HCT116 (cell line): ENCODE results near the gene KIAA1549. TPM values are rescaled to one million over a fixed set of nuclear protein-coding genes. Genes with fewer than 3 reads are reported as not detected.

ENCODE experiments used
- ATAC-seq: fragments of 200-7000 bp; cut with Tn5 transposase; 2 replicates; pipeline ENCODE4 v1.9.1; 2020; ENCODE audit warnings: mild to moderate bottlenecking, moderate library complexity
- BruUV-seq: library from RNA; stranded (reverse); fragments of 400-500 nt; replicated peaks from 2 replicates; lab custom pipeline; 2021; lab: Mats Ljungman, UMichigan
- CTCF ChIA-PET: fragments of 300-600 bp; sonication (Branson Sonifier 250); formaldehyde crosslinking; loops from one replicate; lab custom pipeline; 2021; ENCODE audit warnings: antibody characterized with exemption; lab: Charles Lee
- POLR2A ChIA-PET: fragments of 300-600, 350-600 bp; sonication (Branson Sonifier 250); formaldehyde crosslinking; loops from one replicate; lab custom pipeline; 2021; ENCODE audit warnings: antibody characterized with exemption; lab: Charles Lee
- RAD21 ChIA-PET, 2 experiments: fragments of 300-600 bp; sonication (Branson Sonifier 250); formaldehyde crosslinking; loops; one replicate each; lab custom pipeline; 2023; ENCODE audit warnings: low total read pairs in 2 of 2; ENCODE audit not compliant: uncharacterized antibody in 2 of 2, unreplicated experiment in 2 of 2, low non-redundant PET in 1 of 2; lab: Charles Lee
- DNase-seq: peaks from one replicate; pipeline ENCODE4 v3.0.0-alpha.2; 2010; ENCODE audit warnings: low read depth, low spot score
- H2AFZ ChIP-seq: fragments of 200-600 bp; shearing (Covaris generic), sonication (generic); 2 replicates; pipeline ENCODE4 v1.6.1; 2017; ENCODE audit warnings: low read depth, mixed run types, mixed read lengths, antibody characterized with exemption, low read length; ENCODE audit not compliant: poor library complexity, severe bottlenecking
- H3K27ac ChIP-seq: 2 replicates; pipeline ENCODE4 v1.5.1; 2012; ENCODE audit warnings: low read depth, low read length
- H3K27me3 ChIP-seq: fragments of 200-600 bp; sonication (generic); 2 replicates; pipeline ENCODE4 v1.6.1; 2016; ENCODE audit warnings: mixed run types, low read length, mixed read lengths; ENCODE audit not compliant: insufficient read depth
- H3K36me3 ChIP-seq, 2 experiments: fragments of 200-500 bp in 1 of 2; fragments of 200-600 bp in 1 of 2; sonication (Bioruptor generic) in 1 of 2; sonication (generic) in 1 of 2; 2 replicates each; pipeline versions ENCODE4 v1.5.1 to v1.6.1; 2014 to 2016; ENCODE audit warnings: low read length in 2 of 2, inconsistent platforms in 1 of 2, mixed read lengths in 1 of 2, mixed run types in 1 of 2; ENCODE audit not compliant: insufficient read depth in 2 of 2, control insufficient read depth in 1 of 2
- H3K4me1 ChIP-seq, 2 experiments: fragments of 200-600 bp in 1 of 2; sonication (generic) in 1 of 2; 2 replicates each; pipeline versions ENCODE4 v1.5.1 to v1.6.1; 2012 to 2017; ENCODE audit warnings: low read length in 2 of 2, inconsistent platforms in 1 of 2, mild to moderate bottlenecking in 1 of 2, mixed read lengths in 1 of 2, mixed run types in 1 of 2, moderate library complexity in 1 of 2; ENCODE audit not compliant: insufficient read depth in 2 of 2, control insufficient read depth in 1 of 2
- H3K4me2 ChIP-seq: fragments of 200-600 bp; sonication (generic); 2 replicates; pipeline ENCODE4 v1.6.1; 2017; ENCODE audit warnings: mixed run types, low read length, mixed read lengths
- H3K4me3 ChIP-seq, 2 experiments: fragments of 200-600 bp in 1 of 2; sonication (generic) in 1 of 2; replicated peaks in 1 of 2; 2 replicates each; pipeline ENCODE4 v1.5.1; 2011 to 2016; ENCODE audit warnings: low read length in 2 of 2, control low read depth in 1 of 2, low read depth in 1 of 2, mild to moderate bottlenecking in 1 of 2, mixed read lengths in 1 of 2, mixed run types in 1 of 2
- H3K79me2 ChIP-seq: fragments of 200-600 bp; sonication (generic); 2 replicates; pipeline ENCODE4 v1.6.1; 2017; ENCODE audit warnings: mild to moderate bottlenecking, mixed run types, low read length, moderate library complexity, mixed read lengths; ENCODE audit not compliant: insufficient read depth
- H3K9ac ChIP-seq: fragments of 200-600 bp; sonication (generic); 2 replicates; pipeline ENCODE4 v1.6.1; 2016; ENCODE audit warnings: low read length, mixed read lengths
- H3K9me2 ChIP-seq: fragments of 200-600 bp; sonication (generic), shearing (Covaris generic); 2 replicates; pipeline ENCODE4 v1.6.1; 2017; ENCODE audit warnings: mixed run types, mild to moderate bottlenecking, moderate library complexity; ENCODE audit not compliant: insufficient read depth
- H3K9me3 ChIP-seq, 2 experiments: fragments of 200-500 bp in 1 of 2; fragments of 200-600 bp in 1 of 2; sonication (Bioruptor generic) in 1 of 2; sonication (generic) in 1 of 2; 2 replicates each; pipeline ENCODE4 v1.6.1; 2014 to 2017; ENCODE audit warnings: low read length in 2 of 2, mixed read lengths in 2 of 2, inconsistent platforms in 1 of 2, low read depth in 1 of 2, mild to moderate bottlenecking in 1 of 2, mixed run types in 1 of 2, moderate library complexity in 1 of 2; ENCODE audit not compliant: control insufficient read depth in 1 of 2, insufficient read depth in 1 of 2
- H4K20me1 ChIP-seq: fragments of 200-600 bp; sonication (generic), shearing (Covaris generic); 2 replicates; pipeline ENCODE4 v1.6.1; 2017; ENCODE audit warnings: mixed run types, mild to moderate bottlenecking, moderate library complexity; ENCODE audit not compliant: insufficient read depth
- ATF3 ChIP-seq: IDR thresholded peaks from 2 replicates; pipeline ENCODE4 v1.6.1; 2012
- CEBPB ChIP-seq: IDR thresholded peaks from 2 replicates; pipeline ENCODE4 v1.6.1; 2012; ENCODE audit warnings: low read depth
- CTCF ChIP-seq, 3 experiments: fragments of 200-600 bp in 1 of 3; sonication (generic) in 1 of 3; IDR thresholded peaks in 2 of 3; conservative IDR thresholded peaks in 1 of 3; 2 replicates each; pipeline ENCODE4 v1.5.1; 2012 to 2017; ENCODE audit warnings: low read depth in 2 of 3, low read length in 2 of 3, antibody characterized with exemption in 1 of 3, borderline replicate concordance in 1 of 3, control low read depth in 1 of 3, mild to moderate bottlenecking in 1 of 3, mixed read lengths in 1 of 3, mixed run types in 1 of 3, moderate library complexity in 1 of 3; ENCODE audit not compliant: insufficient read depth in 1 of 3
- EGR1 ChIP-seq: IDR thresholded peaks from 2 replicates; pipeline ENCODE4 v1.6.1; 2012; ENCODE audit warnings: low read depth
- ELF1 ChIP-seq: IDR thresholded peaks from 2 replicates; pipeline ENCODE4 v1.6.1; 2012; ENCODE audit warnings: low read depth, borderline replicate concordance
- EZH2phosphoT487 ChIP-seq: fragments of 200-600 bp; IDR thresholded peaks from 2 replicates; pipeline ENCODE4 v1.6.1; 2018; ENCODE audit warnings: antibody characterized with exemption, borderline replicate concordance
- FOSL1 ChIP-seq: IDR thresholded peaks from 2 replicates; pipeline ENCODE4 v1.6.1; 2012; ENCODE audit warnings: low read depth
- JUND ChIP-seq: IDR thresholded peaks from 2 replicates; pipeline ENCODE4 v1.6.1; 2012
- POLR2A ChIP-seq: IDR thresholded peaks from 2 replicates; pipeline ENCODE4 v1.7.0; 2011; ENCODE audit warnings: borderline replicate concordance; ENCODE audit not compliant: insufficient read depth, insufficient read length; ENCODE audit errors: extremely low read depth
- POLR2AphosphoS5 ChIP-seq: IDR thresholded peaks from 2 replicates; pipeline ENCODE4 v1.6.1; 2011; ENCODE audit warnings: mild to moderate bottlenecking, low read depth, low read length, moderate library complexity
- RAD21 ChIP-seq: IDR thresholded peaks from 2 replicates; pipeline ENCODE4 v1.6.1; 2012; ENCODE audit warnings: low read depth, mild to moderate bottlenecking
- SIN3A ChIP-seq: IDR thresholded peaks from 2 replicates; pipeline ENCODE4 v1.6.1; 2012; ENCODE audit warnings: low read depth
- SP1 ChIP-seq: IDR thresholded peaks from 2 replicates; pipeline ENCODE4 v1.6.1; 2012; ENCODE audit warnings: low read depth
- SRF ChIP-seq: IDR thresholded peaks from 2 replicates; pipeline ENCODE4 v1.6.1; 2012; ENCODE audit warnings: low read depth
- YY1 ChIP-seq: IDR thresholded peaks from 2 replicates; pipeline ENCODE4 v1.6.1; 2011; ENCODE audit warnings: low read length, low read depth, moderate library complexity, mild to moderate bottlenecking; ENCODE audit not compliant: insufficient replicate concordance; ENCODE audit errors: extremely low read depth
- ZNF274 ChIP-seq: fragments of 200-500 bp; sonication (Bioruptor generic); IDR thresholded peaks from 2 replicates; pipeline ENCODE4 v1.6.1; 2014; ENCODE audit warnings: mild to moderate bottlenecking, low read depth, low read length, inconsistent platforms
- intact Hi-C: fragments of 100-400 bp; cut with micrococcal nuclease; formaldehyde crosslinking; loops from 2 replicates; pipeline ENCODE4 v1.10.0; 2022
- total RNA-seq: library from RNA; stranded (reverse); gene quantifications from one replicate; pipeline ENCODE4 v1.2.1, GENCODE V29; 2021; ENCODE audit not compliant: unreplicated experiment

KIAA1549 gene
- total RNA-seq, 1 experiment from 2014 or later, result 3.9 TPM

DNA sequence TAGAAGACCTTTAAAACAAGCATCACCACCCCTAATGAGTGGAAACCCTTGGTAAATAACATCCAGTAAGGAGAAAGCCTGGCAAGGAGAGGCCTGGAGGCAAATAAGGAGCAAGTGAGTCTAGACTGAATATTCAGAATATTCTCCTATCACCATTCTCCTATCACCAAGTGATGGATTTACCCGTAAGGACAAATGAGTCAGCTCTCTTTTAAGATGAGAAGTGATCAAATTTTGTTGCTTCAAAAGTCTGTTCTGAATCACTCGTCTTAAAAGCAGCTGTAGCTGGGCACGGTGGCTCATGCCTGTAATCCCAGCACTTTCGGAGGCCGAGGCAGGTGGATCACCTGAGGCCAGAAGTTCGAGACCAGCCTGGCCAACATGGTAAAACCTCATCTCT, 28.4 kb downstream of the KIAA1549 start:
- Histone ChIP-seq H3K4me1 (no peaks in the 10 kb centered on the region), H3K27ac (no peak overlapping the region), H3K79me2 (no peaks in the 10 kb centered on the region; the same call in 1 of the 2 replicates), H3K9me2 (no peaks in the 10 kb centered on the region), H3K9ac (no peak overlapping the region), H3K9me3 (no peaks in the 10 kb centered on the region), H2AFZ (no peak overlapping the region), H3K4me3 (no peak overlapping the region), H3K27me3 (no peaks in the 10 kb centered on the region), H3K36me3 (no peaks in the 10 kb centered on the region), H4K20me1 (no peaks in the 10 kb centered on the region), H3K4me2 (no peak overlapping the region)
- no TSS peak for BruUV-seq
- no peak for ATAC-seq
- ChIA-PET CTCF (no interaction called here), RAD21 (no interaction called here), POLR2A (no interaction called here)
- intact Hi-C loops, result no loop called here
- TF ChIP-seq FOSL1, result no peak
- no peak for TF ChIP-seq ZNF274
- TF ChIP-seq CTCF (IDR thresholded peaks at IDR 0.05 in 2 of 3, conservative IDR thresholded peaks at IDR 0.05 in 1 of 3; ENCODE audit: borderline replicate concordance in 1 of 3, insufficient read depth in 1 of 3, low read depth in 2 of 3, low read length in 2 of 3), result no peak
- no peak for TF ChIP-seq SP1
- TF ChIP-seq ELF1, result no peak
- TF ChIP-seq EZH2phosphoT487, result no peak
- DNase-seq, result no peak

- DNase-seq, result no peak
- POLR2A ChIA-PET, result no interaction called here
- TF ChIP-seq SRF (no peak), EGR1 (no peak), ATF3 (no peak), POLR2A (no peak), CEBPB (no peak), EZH2phosphoT487 (no peak), SP1 (no peak), CTCF (IDR thresholded peaks at IDR 0.05 in 2 of 3, conservative IDR thresholded peaks at IDR 0.05 in 1 of 3; ENCODE audit: borderline replicate concordance in 1 of 3, insufficient read depth in 1 of 3, low read depth in 2 of 3, low read length in 2 of 3) (no peak), JUND (no peak), POLR2AphosphoS5 (no peak), RAD21 (no peak), YY1 (no peak), SIN3A (no peak), FOSL1 (no peak)
These were observed 29.2 kb downstream of the KIAA1549 start for GRCh38 chr7:138951953-138952352.

More at GRCh38 chr7:138951953-138952352, 29.2 kb downstream of the KIAA1549 start:
- no peak overlapping the region for H3K9ac ChIP-seq
- H4K20me1 ChIP-seq, result no peaks in the 10 kb centered on the region
- no peaks in the 10 kb centered on the region for H3K9me3 ChIP-seq
- no peak for ATAC-seq
- no peaks in the 10 kb centered on the region for H3K27me3 ChIP-seq
- H3K27ac ChIP-seq, result no peak overlapping the region
- no peaks in the 10 kb centered on the region for H3K36me3 ChIP-seq
- ChIA-PET RAD21 (no interaction called here), CTCF (no interaction called here)
- no peak overlapping the region for H3K4me3 ChIP-seq
- no peaks in the 10 kb centered on the region for H3K9me2 ChIP-seq
- intact Hi-C loops, result no loop called here
- H3K4me2 ChIP-seq, result no peak overlapping the region
- BruUV-seq, result no TSS peak
- no peak overlapping the region for H2AFZ ChIP-seq
- H3K4me1 ChIP-seq, result no peaks in the 10 kb centered on the region
- no peaks in the 10 kb centered on the region; the same call in 1 of the 2 replicates for H3K79me2 ChIP-seq
